Fibroblast of skin of abdomen (primary cell): ENCODE results near the gene CD180.
"Not testable (repeated sequence)": the region's sequence is repeated elsewhere in the genome, so short reads cannot be mapped to it uniquely, and the experiment has no call there.

Experiments used
- DNase-seq: peaks from one replicate; pipeline ENCODE4 v3.0.0-alpha.2; 2013

Gene CD180

GRCh38 chr5:67188274-67189078 is 8.1 kb downstream of the CD180 start:
- no peak for DNase-seq

GRCh38 chr5:67187006-67187715 is 9.4 kb downstream of the CD180 start:
- DNase-seq, result no peak

DNA sequence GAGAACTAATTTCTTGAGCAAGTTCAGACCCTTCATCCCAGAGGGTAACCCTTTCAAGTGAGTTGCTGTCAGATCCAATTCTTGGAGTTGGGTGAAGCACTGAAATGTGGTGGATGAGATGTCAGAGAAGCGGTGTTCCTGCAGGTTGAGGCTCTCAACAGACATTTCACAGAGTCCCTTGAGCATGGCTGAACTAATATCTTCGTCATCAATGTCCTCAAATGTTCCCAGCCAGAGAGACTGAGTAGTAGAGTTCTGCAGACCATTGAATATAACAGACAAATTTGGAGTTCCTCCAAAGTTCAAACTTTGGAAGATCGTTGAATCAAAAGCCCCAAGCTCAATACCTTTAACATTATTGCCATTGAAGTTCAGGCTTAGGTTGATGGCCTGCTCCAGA is 12.7 kb downstream of the CD180 start:
- DNase-seq, result no peak

DNA sequence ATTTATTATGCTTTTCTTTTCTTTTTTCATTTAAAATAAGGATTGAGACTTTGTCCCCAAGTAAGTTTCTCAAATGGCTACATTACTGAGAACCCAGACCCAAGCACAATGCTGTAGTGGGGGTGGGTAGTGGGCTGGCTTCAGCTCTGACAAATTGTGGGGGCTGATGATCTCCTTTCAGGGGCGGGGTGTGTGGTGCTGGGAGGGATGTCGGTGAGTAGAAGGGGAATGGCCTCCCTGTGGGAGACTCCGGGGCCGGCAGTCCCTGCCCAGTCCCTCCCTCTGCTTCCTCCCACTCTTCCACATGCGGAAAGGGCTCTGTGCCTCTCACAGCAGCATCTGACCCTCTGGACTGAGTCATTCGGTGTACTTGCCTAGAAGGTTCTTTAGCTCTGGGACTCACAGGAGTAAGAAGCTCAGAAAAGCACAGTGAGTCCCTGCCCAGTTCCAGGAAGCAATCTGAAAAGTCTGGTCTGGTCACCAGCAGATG is 14.3 kb downstream of the CD180 start:
- peak; percentile 35 for DNase-seq

DNA sequence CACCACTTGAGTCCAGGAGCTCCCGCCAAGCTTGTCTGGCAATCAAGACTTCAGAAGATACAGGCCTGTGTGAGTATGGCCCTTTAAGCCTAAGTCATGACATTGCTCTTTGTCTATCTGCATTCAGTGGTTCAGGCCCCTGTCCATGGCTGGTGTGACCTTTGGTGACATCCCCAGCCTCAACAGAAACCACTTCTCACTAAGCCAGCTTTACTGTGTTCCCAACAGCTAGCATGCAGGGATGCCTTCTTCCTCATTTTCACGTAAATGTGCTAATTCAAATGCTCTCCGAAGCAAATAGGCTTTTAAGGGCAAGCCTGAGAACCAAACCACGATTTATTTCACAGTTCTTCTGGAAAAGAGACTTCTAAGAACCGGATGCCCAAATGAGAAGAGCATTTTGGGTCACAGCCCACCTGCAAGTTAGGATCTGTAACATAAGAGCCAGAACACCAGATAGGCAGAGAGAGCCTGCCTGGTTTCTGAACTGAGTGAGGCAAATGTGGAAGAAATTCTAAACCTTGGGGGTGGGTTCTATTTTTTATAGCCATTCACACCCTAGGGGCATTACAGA is 14.9 kb downstream of the CD180 start:
- no peak for DNase-seq

DNA sequence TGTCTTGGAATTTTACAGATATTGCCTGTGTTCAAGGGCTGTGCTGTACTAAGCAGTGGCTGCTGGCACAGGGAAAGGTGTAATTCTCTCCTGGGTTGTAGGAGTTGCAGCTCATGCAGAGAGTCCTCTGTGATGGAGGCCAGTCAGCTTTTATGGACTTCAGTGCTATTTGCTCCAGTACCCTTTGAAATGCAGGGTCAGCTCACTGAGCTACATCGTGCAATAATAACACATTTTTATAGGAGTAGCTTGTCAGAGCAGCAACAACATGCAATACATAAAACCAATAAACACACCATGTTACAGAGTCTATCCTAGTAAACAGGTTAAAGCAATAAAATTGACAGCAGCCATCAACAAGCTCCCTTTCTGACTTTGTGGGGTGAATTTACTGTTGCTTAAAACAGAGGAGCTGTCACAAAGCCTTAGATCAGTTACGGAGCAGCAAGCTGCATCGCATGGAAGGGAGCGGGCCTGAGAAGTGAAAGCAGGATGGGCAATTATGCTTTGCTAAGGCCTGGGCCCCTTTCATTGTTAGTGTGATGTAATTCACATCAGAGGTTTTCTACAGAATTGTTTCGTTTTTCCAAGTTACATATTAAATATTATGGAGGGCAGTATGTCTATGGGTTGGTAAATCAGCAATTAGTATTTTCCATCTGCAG is 16.8 kb downstream of the CD180 start:
- DNase-seq, result no peak

DNA sequence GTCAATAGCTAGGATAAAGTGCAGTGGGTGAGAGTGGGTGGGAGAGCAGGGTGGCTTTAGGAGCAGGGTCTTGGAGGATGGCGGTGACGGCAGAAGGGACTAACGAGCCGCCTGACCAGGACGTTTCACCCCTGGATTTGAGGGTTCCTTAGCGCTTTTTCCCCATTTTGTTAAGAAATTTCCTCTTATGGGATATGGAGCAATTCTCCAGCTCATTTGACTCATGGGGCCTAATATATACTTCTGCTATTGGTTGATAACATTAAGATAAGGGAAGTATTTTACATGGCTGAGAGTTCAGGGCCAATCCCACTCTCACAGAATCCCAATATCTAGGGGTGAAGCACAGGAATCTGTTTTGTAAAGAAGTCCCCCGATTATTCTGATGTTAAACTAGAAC is 17.6 kb downstream of the CD180 start:
- no peak for DNase-seq

DNA sequence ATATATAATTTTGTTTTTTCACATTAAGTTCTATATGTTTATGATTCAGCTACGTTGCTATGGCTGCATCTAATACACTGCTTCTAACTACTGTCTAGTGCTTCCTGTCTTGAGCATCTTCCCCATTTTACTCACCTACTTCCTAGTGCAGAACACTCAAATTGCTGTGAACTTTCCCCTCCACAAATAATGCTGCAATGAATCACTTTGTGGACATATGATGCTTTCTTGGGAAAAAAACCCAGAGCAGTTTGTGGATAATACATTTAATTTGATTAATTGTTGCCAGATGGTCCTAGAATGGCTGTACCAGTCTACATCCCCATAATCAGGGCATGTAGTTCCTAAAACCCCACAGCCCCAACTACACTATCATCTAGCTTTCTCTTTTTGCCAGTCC is 18.5 kb downstream of the CD180 start:
- peak; percentile 5 for DNase-seq

GRCh38 chr5:67176936-67177335 is 19.7 kb downstream of the CD180 start:
- DNase-seq, result no peak

DNA sequence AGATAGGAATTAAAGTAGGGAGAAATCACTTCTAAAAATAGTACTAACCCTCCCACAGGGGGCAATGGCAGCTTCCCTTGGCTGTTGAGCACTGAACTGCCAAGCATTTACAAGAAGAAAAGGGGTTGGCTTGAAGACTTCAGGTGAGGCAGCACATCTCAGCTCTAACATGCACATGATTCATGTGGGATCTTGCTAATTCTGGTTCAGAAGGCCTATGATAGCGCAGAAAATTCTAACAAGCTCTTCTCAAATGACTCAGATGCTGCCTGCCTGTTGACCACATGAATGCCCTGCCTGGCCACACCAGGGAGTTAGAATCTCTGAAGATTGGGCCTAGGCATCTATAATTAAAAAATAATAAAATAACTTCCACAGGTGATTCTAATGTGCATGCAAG is 22.6 kb downstream of the CD180 start:
- no peak for DNase-seq

DNA sequence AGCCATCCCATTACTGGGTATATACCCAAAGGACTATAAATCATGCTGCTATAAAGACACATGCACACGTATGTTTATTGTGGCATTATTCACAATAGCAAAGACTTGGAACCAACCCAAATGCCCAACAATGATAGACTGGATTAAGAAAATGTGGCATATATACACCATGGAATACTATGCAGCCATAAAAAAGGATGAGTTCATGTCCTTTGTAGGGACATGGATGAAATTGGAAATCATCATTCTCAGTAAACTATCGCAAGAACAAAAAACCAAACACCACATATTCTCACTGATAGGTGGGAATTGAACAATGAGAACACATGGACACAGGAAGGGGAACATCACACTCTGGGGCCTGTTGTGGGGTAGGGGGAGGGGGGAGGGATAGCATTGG is 23.2 kb downstream of the CD180 start:
- not testable (repeated sequence) for DNase-seq

DNA sequence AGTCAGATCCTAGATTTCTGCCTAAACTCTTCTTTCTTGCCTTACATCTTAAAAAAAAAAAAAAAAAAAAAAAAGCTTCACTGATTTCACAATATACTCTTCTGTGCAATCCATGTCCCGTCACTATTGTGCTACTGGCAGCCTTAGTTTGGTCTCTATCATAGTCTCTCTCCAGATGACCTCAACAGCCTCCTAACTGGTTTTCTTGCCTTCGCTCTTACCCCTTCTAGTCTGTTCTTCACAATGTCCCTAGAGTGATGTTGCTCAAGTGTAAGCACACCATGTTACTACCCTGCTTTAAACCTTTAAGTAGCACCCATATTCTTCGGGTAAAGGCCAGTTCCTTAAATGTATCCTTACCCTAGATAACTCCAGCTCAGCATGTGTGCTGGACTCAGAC is 25.8 kb downstream of the CD180 start:
- DNase-seq, result no peak

- DNase-seq, result no peak
Observed at GRCh38 chr5:67168069-67168468, 28.5 kb downstream of the CD180 start.

GRCh38 chr5:67166460-67167285 is 29.9 kb downstream of the CD180 start:
- no peak for DNase-seq

GRCh38 chr5:67165526-67166459 is 30.8 kb downstream of the CD180 start:
- DNase-seq, result peak; percentile 73

- no peak for DNase-seq
Observed at GRCh38 chr5:67164856-67165525, 31.6 kb downstream of the CD180 start.

GRCh38 chr5:67163863-67164595 is 32.6 kb downstream of the CD180 start:
- no peak for DNase-seq

GRCh38 chr5:67163231-67163756 is 33.3 kb downstream of the CD180 start:
- DNase-seq, result no peak

GRCh38 chr5:67161767-67162166 is 34.8 kb downstream of the CD180 start:
- DNase-seq, result no peak
